Sigmoid colon (tissue), 4 donors: ENCODE results near the gene BRAF.

Experiments used
- POLR2AphosphoS5 ChIP-seq, 4 donors: sonication (generic); formaldehyde crosslinking; IDR thresholded peaks; one replicate each; pipeline ENCODE4 v1.6.1; 2017; ENCODE audit warnings: antibody characterized with exemption in 4 of 4
- TF ChIP-seq, protein P1 (sequence below), 4 experiments: fragments of 450-650 bp in 3 of 4; fragments of 200-600 bp in 1 of 4; IDR thresholded peaks; one replicate each; pipeline ENCODE4 v1.5.1; 2016 to 2019; ENCODE audit warnings: antibody characterized with exemption in 4 of 4, mild to moderate bottlenecking in 3 of 4, moderate library complexity in 2 of 4

GRCh38 chr7:140876519-140877248, 48.0 kb downstream of the BRAF start:
- TF ChIP-seq, protein P1, sequence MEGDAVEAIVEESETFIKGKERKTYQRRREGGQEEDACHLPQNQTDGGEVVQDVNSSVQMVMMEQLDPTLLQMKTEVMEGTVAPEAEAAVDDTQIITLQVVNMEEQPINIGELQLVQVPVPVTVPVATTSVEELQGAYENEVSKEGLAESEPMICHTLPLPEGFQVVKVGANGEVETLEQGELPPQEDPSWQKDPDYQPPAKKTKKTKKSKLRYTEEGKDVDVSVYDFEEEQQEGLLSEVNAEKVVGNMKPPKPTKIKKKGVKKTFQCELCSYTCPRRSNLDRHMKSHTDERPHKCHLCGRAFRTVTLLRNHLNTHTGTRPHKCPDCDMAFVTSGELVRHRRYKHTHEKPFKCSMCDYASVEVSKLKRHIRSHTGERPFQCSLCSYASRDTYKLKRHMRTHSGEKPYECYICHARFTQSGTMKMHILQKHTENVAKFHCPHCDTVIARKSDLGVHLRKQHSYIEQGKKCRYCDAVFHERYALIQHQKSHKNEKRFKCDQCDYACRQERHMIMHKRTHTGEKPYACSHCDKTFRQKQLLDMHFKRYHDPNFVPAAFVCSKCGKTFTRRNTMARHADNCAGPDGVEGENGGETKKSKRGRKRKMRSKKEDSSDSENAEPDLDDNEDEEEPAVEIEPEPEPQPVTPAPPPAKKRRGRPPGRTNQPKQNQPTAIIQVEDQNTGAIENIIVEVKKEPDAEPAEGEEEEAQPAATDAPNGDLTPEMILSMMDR (IDR thresholded peaks at IDR 0.05) = no peak
- TF ChIP-seq POLR2AphosphoS5 (IDR thresholded peaks at IDR 0.05) = no peak
